HG02884 (cell line): ENCODE data around the gene NR2C1.

ENCODE experiments used
- ATAC-seq: cut with Tn5 transposase; IDR thresholded peaks from one replicate; pipeline ENCODE4 v1.9.1; 2021; ENCODE audit warnings: mild to moderate bottlenecking, moderate library complexity; ENCODE audit not compliant: unreplicated experiment

Gene NR2C1

DNA sequence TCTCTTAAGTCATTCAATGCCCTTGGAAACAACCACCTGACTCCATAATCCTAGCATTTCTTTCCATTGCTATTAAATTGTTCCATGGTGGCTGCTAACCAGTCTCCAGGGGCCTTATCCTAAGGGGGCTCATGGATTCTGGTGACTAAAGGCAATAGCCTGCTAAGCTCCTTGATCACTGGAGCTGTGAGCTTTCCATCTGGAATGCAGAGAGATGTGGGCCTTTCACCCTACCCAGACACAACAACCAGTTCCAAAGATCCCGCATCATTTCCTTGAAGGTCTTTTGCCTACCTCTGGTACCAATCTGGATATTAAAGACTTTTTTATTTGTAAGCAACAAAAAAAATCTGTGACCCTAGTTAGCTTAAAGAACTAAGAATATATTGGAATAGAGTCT, 102.9 kb downstream of the NR2C1 start:
- ATAC-seq = no peak
